Gastrocnemius medialis (tissue), 4 donors: ENCODE data around the gene PSMA6.
A peak's percentile ranks its signal among the peaks of the same experiment; 100 is the strongest.

ENCODE experiments used
- POLR2A ChIP-seq, 2 donors: fragments of 450-650 bp; IDR thresholded peaks; one replicate each; pipeline ENCODE4 v1.6.1; 2017; ENCODE audit warnings: antibody characterized with exemption in 2 of 2, mild to moderate bottlenecking in 2 of 2, moderate library complexity in 2 of 2
- TF ChIP-seq, protein P1 (sequence below), 5 experiments: fragments of 450-650 bp in 3 of 5; fragments of 200-600 bp in 2 of 5; sonication (generic) in 2 of 5; IDR thresholded peaks in 4 of 5; conservative IDR thresholded peaks in 1 of 5; 1 replicate in 4 of 5; 2 replicates in 1 of 5; pipeline ENCODE4 v1.5.1; 2016 to 2019; ENCODE audit warnings: antibody characterized with exemption in 5 of 5, mild to moderate bottlenecking in 3 of 5, moderate library complexity in 3 of 5

DNA sequence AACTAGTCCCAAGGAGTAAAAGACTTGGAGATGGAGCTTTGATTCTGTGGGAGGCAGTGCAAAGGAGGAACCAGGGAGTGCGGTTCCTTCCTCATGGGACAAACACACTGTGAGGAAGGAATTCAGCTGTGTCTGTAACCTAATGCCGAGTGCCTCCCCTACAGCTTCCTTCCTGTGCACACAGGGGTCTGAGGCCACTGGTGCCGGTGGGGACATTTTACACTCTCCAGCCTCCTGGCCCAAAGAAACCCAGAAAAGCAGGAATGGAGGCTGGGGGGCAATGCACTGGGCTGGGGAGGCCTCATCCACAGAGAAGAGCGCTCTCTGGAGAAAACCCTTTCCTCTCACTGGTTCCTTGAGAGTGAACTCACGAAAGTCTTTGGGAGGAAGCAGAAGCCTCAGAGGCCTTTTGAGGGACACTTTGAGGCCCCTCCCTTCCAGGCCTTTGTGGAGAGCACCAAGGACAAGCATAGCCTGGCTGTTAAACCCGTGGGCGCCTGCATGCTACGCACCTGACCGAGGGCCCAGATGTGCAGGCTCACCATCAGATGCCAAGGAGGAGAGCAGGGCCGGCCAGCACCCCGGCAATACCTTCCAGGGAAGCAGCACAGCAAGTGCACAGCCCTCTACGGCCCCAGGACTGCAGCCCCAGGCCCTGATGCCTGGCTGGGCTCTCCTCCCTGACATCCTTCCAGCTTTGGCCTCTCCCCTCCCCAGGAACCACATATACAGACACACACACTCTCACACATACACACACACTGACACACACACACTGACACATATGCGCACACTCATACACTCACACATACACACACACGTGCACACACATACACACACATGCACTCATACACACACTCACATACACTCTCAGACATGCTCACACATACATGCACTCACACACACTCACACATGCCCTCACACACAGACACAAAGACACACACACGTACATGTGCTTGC lies 60.4 kb downstream of the PSMA6 start:
- TF ChIP-seq, protein P1, sequence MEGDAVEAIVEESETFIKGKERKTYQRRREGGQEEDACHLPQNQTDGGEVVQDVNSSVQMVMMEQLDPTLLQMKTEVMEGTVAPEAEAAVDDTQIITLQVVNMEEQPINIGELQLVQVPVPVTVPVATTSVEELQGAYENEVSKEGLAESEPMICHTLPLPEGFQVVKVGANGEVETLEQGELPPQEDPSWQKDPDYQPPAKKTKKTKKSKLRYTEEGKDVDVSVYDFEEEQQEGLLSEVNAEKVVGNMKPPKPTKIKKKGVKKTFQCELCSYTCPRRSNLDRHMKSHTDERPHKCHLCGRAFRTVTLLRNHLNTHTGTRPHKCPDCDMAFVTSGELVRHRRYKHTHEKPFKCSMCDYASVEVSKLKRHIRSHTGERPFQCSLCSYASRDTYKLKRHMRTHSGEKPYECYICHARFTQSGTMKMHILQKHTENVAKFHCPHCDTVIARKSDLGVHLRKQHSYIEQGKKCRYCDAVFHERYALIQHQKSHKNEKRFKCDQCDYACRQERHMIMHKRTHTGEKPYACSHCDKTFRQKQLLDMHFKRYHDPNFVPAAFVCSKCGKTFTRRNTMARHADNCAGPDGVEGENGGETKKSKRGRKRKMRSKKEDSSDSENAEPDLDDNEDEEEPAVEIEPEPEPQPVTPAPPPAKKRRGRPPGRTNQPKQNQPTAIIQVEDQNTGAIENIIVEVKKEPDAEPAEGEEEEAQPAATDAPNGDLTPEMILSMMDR (IDR thresholded peaks at IDR 0.05 in 4 of 5, conservative IDR thresholded peaks at IDR 0.05 in 1 of 5) = no peak
- TF ChIP-seq POLR2A (IDR thresholded peaks at IDR 0.05) = peak in 1 of 2 donors; percentile 23
